Left renal cortex interstitium (tissue), 4 donors: ENCODE data around the gene OSBPL5. TPM values are rescaled to one million over a fixed set of nuclear protein-coding genes. Genes with fewer than 3 reads are reported as not detected.
"Not testable (repeated sequence)": the region's sequence is repeated elsewhere in the genome, so short reads cannot be mapped to it uniquely, and the experiment has no call there.

Source experiments
- DNase-seq, 4 donors: peaks; one replicate each; pipeline ENCODE4 v3.0.0-alpha.2; 2013; ENCODE audit warnings: low read depth in 4 of 4, low spot score in 2 of 4, missing footprints in 1 of 4
- polyA plus RNA-seq, 4 donors: library from polyadenylated mRNA; unstranded; fragments of 120-200 nt; gene quantifications; one replicate each; pipeline ENCODE4 v1.2.1, GENCODE V29; 2013; ENCODE audit not compliant: insufficient read length in 4 of 4

Gene OSBPL5
- polyA plus RNA-seq, 4 donors = 15.5 to 30.1 (median 25.0) TPM

- no peak for DNase-seq
Observed at GRCh38 chr11:3127706-3128355, 37.3 kb downstream of the OSBPL5 start.

- DNase-seq = no peak
Observed at GRCh38 chr11:3126901-3127691, 38.0 kb downstream of the OSBPL5 start.

DNA sequence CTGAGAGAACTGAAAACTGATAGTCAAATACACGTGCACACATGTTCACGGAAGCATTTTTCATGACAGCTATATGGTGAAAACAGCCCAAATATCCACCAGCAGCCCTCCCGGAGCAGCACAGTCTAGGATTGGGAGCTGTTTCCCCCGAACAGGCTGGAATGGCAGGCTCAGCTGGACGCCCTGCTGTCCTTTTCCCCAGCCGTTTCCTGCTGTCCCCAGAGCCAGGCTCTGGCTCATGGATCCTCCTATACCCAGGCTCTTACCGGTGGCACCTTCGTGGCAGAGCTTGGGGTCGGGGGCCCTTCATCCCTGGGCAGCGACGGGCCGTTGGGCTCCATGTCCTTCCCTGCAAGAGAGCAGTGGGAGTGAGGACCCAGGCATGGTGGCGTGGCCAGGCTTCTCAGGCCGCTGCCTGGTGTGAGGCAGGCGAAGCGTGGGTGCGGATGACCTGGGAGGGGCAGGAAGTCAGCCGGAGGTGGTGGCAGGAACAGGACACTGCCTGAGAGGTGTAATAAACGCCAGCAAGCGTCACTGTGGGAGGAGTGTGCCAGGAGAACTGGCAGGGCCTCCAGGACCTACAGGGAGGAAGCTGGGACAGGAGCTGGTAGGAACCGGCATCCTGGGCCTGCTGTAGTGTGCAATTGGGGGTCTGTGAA, 38.8 kb downstream of the OSBPL5 start:
- DNase-seq = no peak

GRCh38 chr11:3124821-3125220, 40.3 kb downstream of the OSBPL5 start:
- DNase-seq = no peak

GRCh38 chr11:3123761-3124733, 41.1 kb downstream of the OSBPL5 start:
- DNase-seq = no peak

DNA sequence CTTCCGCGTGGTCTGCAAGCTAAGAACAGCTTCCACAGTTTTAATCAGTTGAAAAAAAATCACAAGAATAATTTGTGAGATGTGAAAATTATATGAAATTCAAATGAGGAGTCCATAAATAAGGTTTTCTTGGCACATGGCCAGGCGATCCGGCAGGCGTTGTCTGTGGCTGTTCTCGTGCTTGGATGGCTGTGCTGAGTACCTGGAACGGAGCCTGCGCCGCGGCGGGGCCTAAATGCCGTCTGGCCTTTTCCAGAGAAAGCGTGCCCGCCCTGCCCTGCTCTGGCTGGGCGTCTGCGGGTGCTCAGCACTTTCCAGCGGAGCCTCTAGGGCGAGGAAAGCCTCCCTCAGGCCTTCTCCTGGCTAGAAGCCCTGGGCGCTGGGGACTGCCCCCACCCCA, 41.8 kb downstream of the OSBPL5 start:
- DNase-seq = no peak

DNA sequence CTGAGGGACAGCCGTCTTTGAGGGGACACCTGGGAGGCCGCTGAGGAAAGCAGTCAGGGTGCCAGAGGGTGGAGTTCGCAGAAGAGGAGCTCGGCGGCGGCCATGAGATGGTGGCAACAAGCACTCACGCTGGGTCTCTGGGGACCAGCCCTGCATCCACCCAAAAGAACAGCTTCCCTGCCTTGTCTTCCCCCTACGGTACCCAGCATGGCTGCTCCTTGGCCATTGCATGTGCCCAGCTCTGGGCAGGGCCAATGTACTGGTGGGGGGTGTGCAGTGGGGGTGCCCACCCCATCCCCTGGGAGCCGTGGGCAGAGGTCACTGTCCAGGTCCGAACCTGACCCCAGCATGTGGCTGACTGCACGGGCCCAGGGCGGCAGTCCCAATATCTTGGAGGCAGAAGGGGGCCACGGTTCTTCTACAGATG, 42.3 kb downstream of the OSBPL5 start:
- no peak for DNase-seq

GRCh38 chr11:3121931-3122774, 43.0 kb downstream of the OSBPL5 start:
- no peak for DNase-seq

GRCh38 chr11:3121416-3121815, 43.7 kb downstream of the OSBPL5 start:
- no peak for DNase-seq

- DNase-seq = no peak
Observed at GRCh38 chr11:3120071-3120792, 44.9 kb downstream of the OSBPL5 start.

GRCh38 chr11:3119141-3119821, 45.8 kb downstream of the OSBPL5 start:
- DNase-seq = no peak

- DNase-seq = no peak
Observed at GRCh38 chr11:3115321-3115720, 49.8 kb downstream of the OSBPL5 start.

DNA sequence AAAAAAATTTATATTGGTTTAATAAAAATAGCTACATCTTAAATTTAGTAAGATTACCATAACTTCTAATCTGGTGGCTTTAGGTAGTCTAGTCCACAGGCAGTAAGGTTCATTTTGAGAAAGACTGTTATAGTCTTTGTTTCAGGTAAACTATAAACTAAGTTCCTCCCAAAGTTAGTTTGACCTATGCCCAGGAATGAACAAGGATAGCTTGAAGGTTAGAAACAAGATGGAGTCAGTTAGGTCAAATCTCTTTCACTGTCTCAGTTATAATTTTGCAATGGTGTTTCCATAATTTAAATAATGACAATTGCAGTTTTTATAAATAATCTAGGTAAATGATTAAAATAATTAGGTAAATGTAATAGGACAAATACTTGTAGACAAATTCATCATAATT, 51.4 kb downstream of the OSBPL5 start:
- DNase-seq = not testable (repeated sequence)

DNA sequence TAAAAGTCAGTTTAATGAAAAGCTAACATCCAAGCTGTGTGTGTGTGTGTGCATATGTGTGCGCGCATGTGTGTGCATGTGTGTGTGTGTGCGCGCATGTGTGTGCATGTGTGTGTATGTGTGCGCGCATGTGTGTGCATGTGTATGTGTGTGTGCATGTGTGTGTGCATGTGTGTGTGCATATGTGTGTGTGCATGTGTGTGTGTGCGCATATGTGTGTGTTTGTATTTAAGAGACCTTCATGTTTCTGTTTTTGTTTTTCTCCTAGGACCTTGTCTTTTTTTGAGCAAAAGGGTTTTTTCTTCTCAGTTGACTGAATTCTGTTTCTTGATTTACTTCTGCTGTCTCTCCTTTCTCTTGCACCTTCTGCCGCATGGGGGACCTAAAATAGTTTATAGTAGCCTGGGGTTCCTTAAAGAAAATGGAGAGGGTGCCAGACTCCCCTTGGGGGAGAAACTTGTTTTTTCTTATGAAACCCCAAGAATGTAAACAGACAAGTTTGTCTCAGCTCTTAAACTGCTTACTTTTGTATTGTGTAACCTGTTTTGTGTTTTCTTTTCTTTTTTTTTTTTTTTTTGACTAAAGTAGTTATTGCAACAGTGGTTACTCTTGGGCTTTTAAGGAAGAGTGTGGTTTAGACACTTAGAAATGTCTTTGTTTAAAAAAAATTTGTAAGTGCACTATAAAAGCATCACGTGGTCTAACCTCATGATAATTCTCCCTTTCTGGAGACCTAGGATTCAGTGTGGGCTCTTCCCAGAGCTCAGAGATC, 53.0 kb downstream of the OSBPL5 start:
- no peak for DNase-seq

DNA sequence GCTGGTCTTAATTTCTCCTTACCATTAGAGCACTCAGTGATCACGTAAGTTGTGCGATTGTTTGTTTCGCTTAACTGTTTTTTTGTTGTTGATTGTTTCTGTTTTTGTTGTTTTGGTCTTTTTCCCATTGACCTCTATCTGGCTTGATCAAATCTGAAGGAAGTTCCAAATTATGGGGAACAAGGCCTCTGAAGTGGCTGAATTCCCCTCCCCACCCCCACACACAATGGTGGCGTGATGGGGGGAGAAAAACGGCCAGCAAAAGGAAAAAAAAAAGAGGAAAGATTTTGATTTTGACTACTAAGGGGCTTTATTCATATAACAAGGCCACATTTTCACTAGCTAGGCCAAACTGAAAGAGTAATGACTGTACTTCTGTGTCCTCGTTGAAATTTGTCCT, 53.6 kb downstream of the OSBPL5 start:
- no peak for DNase-seq

DNA sequence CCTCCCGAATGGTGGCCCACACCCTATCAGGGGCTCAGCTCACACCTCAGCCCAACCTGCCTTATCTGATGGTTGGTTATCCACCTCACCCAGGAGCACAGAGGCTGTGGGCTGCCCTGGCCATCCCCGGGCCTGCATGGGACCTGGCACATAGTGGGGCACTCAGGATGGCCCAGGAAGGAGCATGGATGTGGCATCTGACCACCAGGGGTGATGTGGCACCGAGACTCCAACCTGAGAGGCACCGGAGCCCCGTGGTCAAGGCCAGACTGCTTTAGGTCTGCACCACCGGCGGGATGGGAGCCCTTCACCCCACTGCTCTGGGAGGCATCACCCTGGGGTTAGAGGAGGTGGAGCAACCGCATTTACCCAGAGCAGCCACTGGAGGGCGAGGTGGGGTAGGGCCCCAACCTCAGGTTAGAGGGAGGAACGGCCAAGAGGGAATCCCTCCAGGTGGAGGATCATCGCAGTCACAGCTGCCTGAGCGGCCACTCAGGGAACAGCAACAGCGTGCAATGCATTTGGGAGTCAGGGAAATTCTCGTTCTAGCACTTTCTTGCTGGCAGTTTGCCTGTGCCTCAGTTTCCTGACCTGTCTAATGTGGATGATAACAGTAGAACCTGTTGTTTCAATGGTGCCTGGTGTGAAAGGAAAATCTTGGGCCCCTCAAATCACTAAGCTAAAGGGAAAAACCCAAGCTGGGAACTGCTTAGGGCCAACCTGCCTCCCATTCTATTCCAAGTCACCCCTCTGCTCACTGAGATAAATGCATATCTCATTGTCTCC, 55.0 kb downstream of the OSBPL5 start:
- DNase-seq = no peak

DNA sequence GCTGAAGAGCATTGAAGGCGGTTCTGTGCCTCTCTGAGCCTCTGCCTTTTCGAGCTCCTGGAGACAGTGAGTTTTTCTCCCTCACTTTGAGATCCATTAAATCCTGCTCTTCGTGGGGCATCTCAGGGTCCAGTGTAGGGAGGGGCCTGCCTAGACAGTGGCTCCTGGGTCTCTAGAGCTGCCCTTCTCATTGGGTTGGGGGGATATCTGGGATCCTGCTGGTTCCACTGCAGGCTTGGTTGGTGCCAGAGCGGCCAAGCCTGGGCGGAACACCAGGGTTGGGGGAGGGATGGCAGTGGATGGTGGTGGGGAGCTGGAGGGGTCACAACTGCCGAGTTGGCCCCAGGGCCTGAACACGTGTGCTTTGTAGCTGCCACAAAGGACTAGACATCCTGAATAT, 55.7 kb downstream of the OSBPL5 start:
- no peak for DNase-seq
